Activated naive CD8-positive, alpha-beta T cell treated with anti-CD3 and anti-CD28 coated beads, Interleukin-2, amount 50 U/mL, for 24 hours (primary cell): Measurements from ENCODE around the gene AUH.
"Not testable (repeated sequence)": the region's sequence is repeated elsewhere in the genome, so short reads cannot be mapped to it uniquely, and the experiment has no call there.

Source experiments
- ATAC-seq: fragments of 150-1000 bp; cut with Tn5 transposase; one replicate; pipeline ENCODE4 v1.10.0; 2021
- DNase-seq: peaks from one replicate; pipeline ENCODE4 v3.0.0; 2021
- H3K27ac Mint-ChIP-seq: one replicate; pipeline ENCODE4 v1.8.0; 2021; ENCODE audit warnings: mild to moderate bottlenecking, mixed read lengths
- H3K27me3 Mint-ChIP-seq: one replicate; pipeline ENCODE4 v1.8.0; 2021; ENCODE audit warnings: mixed read lengths
- H3K36me3 Mint-ChIP-seq: one replicate; pipeline ENCODE4 v1.8.0; 2021; ENCODE audit warnings: low read depth, mixed read lengths
- H3K4me1 Mint-ChIP-seq: one replicate; pipeline ENCODE4 v1.8.0; 2021; ENCODE audit warnings: mixed read lengths
- H3K4me3 Mint-ChIP-seq: one replicate; pipeline ENCODE4 v1.8.0; 2021; ENCODE audit warnings: mild to moderate bottlenecking, moderate library complexity, mixed read lengths
- H3K9me3 Mint-ChIP-seq: one replicate; pipeline ENCODE4 v1.8.0; 2021; ENCODE audit warnings: mixed read lengths

Gene AUH

DNA sequence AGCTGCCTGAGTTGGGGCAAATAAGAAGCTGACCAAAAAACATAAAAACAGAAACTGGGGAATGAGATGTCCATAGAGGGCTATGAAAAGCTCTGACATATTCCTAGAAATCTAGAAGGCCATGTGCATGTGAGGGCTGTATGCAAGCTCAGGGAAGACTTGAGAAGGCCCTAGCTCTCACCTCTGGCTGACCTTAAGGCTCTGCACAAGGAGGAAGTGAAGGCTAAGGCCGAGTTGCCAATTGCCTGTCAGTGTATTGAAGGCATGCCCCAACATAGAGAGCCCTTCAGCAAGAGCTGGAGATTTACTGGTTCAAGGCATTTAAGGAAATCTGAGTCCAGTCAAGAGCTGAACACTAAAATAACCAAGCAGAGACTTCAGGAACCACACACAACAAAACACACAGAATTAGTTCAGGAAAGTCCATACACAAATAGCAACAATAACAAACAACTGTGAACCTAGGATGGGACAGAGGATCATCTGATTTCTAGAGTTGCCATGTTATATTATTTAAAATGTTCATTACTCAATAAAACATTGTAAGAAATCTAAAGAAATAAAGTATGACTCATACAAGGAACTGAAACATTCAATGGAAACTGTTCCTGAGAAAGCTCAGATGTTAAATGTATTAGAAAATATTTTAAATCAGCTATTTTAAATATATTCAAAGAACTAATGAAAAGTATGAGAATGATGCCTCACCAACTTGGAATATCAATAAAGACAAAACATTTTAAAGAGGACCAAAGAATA lies 161.8 kb downstream of the AUH start:
- peak; percentile 35 for ATAC-seq
- Mint-ChIP-seq H3K27ac (peak overlapping the region; percentile 69), H3K4me1 (peaks cover 70% of the 10 kb centered on the region), H3K9me3 (peaks cover 45% of the 10 kb centered on the region), H3K36me3 (peaks cover 29% of the 10 kb centered on the region), H3K4me3 (no peak overlapping the region), H3K27me3 (no peaks in the 10 kb centered on the region)
- no peak for DNase-seq

- H3K4me3 Mint-ChIP-seq, H3K27me3 Mint-ChIP-seq, ATAC-seq, DNase-seq, H3K27ac Mint-ChIP-seq: not testable (repeated sequence)
- peaks cover 24% of the 10 kb centered on the region for H3K36me3 Mint-ChIP-seq
- peaks cover 39% of the 10 kb centered on the region for H3K9me3 Mint-ChIP-seq
- peaks cover 74% of the 10 kb centered on the region for H3K4me1 Mint-ChIP-seq
These were observed 162.8 kb downstream of the AUH start for GRCh38 chr9:91198881-91199280.

DNA sequence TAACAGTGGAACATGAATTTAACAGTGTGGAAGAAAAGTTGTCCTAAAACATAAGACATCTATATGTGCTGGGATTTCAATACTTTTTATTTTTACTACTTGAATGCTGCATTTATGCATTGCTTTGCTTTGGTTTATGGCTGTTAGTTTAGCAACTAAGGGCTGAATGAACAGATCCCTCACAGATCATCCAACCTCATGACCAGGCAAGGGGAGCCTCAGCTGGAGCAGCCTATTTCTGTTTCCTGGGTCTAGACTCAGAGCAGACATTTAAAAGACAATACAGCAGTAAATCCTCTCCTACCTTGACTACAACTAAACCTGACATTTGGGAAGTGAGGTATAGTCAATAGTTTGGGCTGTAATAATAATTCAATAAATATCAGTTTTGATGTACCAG lies 163.3 kb downstream of the AUH start:
- DNase-seq = no peak
- Mint-ChIP-seq H3K9me3 (peaks cover 39% of the 10 kb centered on the region), H3K4me3 (no peak overlapping the region), H3K27ac (no peak overlapping the region), H3K4me1 (peaks cover 79% of the 10 kb centered on the region), H3K36me3 (peaks cover 28% of the 10 kb centered on the region), H3K27me3 (peaks cover 5% of the 10 kb centered on the region)
- ATAC-seq = no peak

GRCh38 chr9:91197232-91198181 lies 164.2 kb downstream of the AUH start:
- Mint-ChIP-seq H3K36me3 (peaks cover 24% of the 10 kb centered on the region), H3K4me3 (no peak overlapping the region), H3K27me3 (peaks cover 5% of the 10 kb centered on the region), H3K9me3 (peaks cover 34% of the 10 kb centered on the region), H3K27ac (peak overlapping the region; percentile 39), H3K4me1 (peaks cover 86% of the 10 kb centered on the region)
- DNase-seq = no peak
- no peak for ATAC-seq

DNA sequence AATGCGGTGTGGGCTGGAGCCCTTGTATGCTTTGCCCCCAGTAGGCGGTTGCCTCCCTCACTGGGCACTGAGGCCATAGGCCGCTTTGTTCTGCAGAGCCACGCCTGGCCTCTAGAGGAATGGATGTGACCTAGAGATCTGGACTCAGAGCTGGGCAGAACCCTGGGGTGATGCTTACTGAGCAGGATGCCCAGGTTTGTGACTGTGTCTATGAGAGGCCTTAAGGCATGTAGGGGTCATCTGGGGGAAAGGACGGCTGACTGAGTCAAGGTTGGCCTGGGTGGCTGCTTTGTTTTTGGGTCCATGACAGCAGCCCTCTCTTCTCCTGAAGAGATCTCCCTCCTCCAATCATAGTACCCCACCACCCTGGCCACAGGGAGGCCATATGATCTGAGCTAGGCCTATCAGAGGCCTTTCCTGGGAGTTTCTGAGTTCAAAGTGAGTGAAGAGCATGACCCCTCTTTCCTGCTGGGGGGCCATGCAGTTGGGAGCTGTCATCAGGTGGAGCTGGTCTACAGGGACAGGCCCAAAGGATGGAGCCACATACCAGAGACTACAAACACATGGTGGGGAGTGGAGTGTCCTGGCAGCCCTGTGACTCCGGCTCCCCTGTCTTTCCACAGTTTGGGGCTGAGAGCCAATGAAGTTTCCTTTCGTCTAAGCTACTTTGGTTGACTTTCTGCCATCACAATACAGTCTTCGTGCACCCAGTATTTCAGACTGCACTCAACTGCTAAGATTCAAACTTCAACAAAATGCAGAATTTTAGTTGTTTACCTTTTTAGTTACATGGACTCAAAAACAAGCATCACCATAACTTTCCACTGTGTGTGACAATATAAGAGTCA lies 165.4 kb downstream of the AUH start:
- peaks cover 93% of the 10 kb centered on the region for H3K4me1 Mint-ChIP-seq
- peak overlapping the region; percentile 95 for H3K27ac Mint-ChIP-seq
- H3K4me3 Mint-ChIP-seq = no peak overlapping the region
- H3K27me3 Mint-ChIP-seq = peaks cover 5% of the 10 kb centered on the region
- H3K36me3 Mint-ChIP-seq = peaks cover 20% of the 10 kb centered on the region
- H3K9me3 Mint-ChIP-seq = peaks cover 23% of the 10 kb centered on the region
- DNase-seq (no peak), ATAC-seq (no peak)

- peaks cover 11% of the 10 kb centered on the region for H3K36me3 Mint-ChIP-seq
- peaks cover 5% of the 10 kb centered on the region for H3K27me3 Mint-ChIP-seq
- ATAC-seq (no peak), DNase-seq (no peak)
- H3K4me3 Mint-ChIP-seq = peak overlapping the region; percentile 74
- peaks cover 16% of the 10 kb centered on the region for H3K9me3 Mint-ChIP-seq
- H3K27ac Mint-ChIP-seq = peak overlapping the region; percentile 95
- peaks cover 94% of the 10 kb centered on the region for H3K4me1 Mint-ChIP-seq
These were observed 166.2 kb downstream of the AUH start for GRCh38 chr9:91195372-91196012.

GRCh38 chr9:91193658-91194391 lies 167.9 kb downstream of the AUH start:
- peak; percentile 75 for ATAC-seq

DNA sequence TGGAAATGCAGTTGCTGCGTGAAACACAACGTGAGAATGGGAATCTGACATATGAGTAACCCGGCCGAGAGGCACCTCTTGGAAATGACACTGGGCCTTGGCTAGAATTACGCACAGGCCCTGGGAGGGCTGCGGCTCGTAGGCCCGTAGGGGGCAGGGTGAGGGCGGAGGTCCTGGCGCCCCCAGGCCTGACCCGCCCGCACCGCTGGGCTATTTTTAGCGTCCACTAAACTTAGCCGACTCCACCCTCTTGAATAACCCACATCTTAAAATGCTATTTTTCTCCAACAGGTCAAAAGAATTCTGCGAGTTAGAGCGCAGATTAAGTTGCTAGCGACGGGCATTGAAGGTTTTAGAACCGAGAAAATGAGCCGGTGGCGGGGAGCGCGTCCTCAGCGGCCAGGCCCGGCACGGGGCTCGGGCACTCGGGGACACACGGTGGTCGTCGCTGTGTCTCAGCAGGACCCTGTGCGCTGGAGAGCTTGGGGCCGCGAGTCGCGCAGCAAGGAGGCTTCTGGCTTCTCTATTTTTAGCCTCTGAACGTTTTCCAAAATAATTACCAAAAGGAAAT lies 168.5 kb downstream of the AUH start:
- Mint-ChIP-seq H3K4me1 (peaks cover 88% of the 10 kb centered on the region), H3K27ac (peak overlapping the region; percentile 95)

More at GRCh38 chr9:91193658-91194391, 167.9 kb downstream of the AUH start:
- peak overlapping the region; percentile 95 for H3K27ac Mint-ChIP-seq
- H3K4me1 Mint-ChIP-seq = peaks cover 93% of the 10 kb centered on the region
- H3K4me3 Mint-ChIP-seq = peak overlapping the region; percentile 74
- H3K36me3 Mint-ChIP-seq = peaks cover 14% of the 10 kb centered on the region
- peak; percentile 89 for DNase-seq
- H3K27me3 Mint-ChIP-seq = peaks cover 5% of the 10 kb centered on the region
- H3K9me3 Mint-ChIP-seq = peaks cover 15% of the 10 kb centered on the region

DNA sequence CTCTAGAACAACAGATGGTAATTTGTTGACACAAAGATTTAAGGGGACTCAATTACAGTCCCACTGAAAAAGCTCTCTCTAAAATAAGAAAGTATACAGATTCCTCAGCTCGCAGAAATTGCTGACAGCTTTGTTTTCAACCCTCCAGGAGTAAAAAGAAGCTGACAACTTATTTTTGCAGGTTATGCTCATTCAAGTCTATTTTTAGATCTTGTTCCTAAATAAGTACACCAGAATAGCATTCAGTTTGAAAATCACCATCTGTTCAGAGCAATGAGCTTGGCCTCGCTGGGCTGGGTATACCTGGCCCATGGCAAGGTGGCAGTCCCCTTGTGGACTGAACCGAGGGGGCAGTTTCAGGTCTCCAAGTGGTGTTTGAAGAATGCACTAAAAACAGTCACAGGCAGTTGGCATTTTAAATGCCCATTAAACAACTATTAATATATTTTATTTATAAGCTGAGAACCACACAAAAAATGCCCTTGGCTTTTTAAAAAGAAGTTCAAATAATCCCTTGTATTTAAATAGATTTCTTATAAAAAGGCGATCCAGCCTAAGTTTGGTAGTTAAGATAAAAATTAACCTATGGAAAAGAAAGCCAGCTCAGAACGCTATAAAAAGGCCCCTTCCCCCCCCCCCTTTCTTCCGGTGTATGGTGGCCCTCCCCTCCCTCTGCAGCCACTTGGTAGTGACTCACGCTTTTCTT lies 169.2 kb downstream of the AUH start:
- Mint-ChIP-seq H3K27me3 (peaks cover 5% of the 10 kb centered on the region), H3K36me3 (peaks cover 22% of the 10 kb centered on the region), H3K9me3 (peaks cover 20% of the 10 kb centered on the region), H3K4me1 (peaks cover 83% of the 10 kb centered on the region), H3K4me3 (peak overlapping the region; percentile 74), H3K27ac (peak overlapping the region; percentile 95)
- no peak for ATAC-seq
- no peak for DNase-seq

More for the DNA sequence above, 168.5 kb downstream of the AUH start:
- Mint-ChIP-seq H3K36me3 (peaks cover 21% of the 10 kb centered on the region), H3K4me3 (peak overlapping the region; percentile 74), H3K27me3 (peaks cover 5% of the 10 kb centered on the region), H3K9me3 (peaks cover 18% of the 10 kb centered on the region)
- DNase-seq (peak; percentile 83), ATAC-seq (peak; percentile 86)

GRCh38 chr9:91191411-91192380 lies 170.0 kb downstream of the AUH start:
- Mint-ChIP-seq H3K4me1 (peaks cover 83% of the 10 kb centered on the region), H3K27ac (peak overlapping the region; percentile 95), H3K27me3 (peaks cover 5% of the 10 kb centered on the region), H3K9me3 (peaks cover 20% of the 10 kb centered on the region), H3K36me3 (peaks cover 25% of the 10 kb centered on the region), H3K4me3 (peak overlapping the region; percentile 35)
- DNase-seq (no peak), ATAC-seq (no peak)

DNA sequence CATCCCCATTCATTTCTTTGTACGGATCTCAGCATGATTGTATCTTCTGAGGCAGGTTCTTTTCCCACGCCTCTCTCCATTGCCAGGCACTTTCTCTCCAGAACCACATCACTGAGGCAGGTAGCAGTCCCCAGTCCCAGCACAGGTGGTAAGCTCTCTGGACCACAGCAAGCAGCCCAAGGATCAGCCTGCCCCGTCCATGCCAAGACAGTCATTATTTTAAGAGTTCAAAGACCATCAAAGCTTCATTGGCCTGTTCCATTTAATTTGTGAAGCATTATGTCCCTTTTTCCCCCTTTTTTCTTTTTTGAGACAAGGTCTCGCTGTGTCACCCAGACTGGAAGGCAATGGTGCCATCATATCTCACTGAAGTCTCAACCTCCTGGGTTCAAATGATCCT lies 171.7 kb downstream of the AUH start:
- DNase-seq (no peak), ATAC-seq (no peak)
- Mint-ChIP-seq H3K27me3 (peaks cover 5% of the 10 kb centered on the region), H3K4me1 (peaks cover 73% of the 10 kb centered on the region), H3K4me3 (no peak overlapping the region), H3K36me3 (peaks cover 21% of the 10 kb centered on the region), H3K27ac (peak overlapping the region; percentile 95), H3K9me3 (peaks cover 20% of the 10 kb centered on the region)
